Measurements from ENCODE around the gene C12orf57.

C12orf57 gene

DNA sequence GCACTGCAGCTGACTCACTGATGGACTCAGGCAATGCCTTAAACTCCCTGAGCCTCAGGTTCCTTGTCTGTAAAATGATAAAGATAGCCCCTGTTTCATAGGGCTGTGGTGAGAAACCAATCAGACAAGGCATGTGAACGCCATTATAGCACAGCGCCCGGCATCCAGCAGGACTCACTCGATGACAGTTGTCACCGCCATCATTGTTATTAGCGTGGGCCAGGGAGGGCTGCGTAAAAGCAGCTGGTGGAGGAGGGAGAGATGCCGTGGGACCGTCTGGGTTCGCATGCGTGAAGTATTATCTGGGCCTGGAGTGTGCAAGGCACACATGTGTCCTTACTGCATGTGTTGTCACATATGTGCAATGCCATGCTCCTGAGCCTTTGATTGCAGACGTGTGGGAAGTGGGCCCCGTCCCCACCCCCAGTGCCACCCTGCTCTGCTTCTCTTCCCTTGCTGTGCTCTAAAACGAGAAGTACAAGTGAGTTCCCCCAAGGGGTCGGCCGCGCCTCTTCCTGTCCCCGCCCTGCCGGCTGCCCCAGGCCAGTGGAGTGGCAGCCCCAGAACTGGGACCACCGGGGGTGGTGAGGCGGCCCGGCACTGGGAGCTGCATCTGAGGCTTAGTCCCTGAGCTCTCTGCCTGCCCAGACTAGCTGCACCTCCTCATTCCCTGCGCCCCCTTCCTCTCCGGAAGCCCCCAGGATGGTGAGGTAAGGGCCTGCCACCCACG, 7.2 kb downstream of the C12orf57 start, which contains the start of gene PTPN6:
Gene PTPN6, plus strand, starts transcription at position 546 of the 730 bp plus-strand sequence. Its CDS starts 157 bp downstream, at position 703.
- no peak for DNase-seq (ENCODE audit: low read depth, low spot score)
- no peak within 1 kb of the TSS for H3K27ac ChIP-seq

DNA sequence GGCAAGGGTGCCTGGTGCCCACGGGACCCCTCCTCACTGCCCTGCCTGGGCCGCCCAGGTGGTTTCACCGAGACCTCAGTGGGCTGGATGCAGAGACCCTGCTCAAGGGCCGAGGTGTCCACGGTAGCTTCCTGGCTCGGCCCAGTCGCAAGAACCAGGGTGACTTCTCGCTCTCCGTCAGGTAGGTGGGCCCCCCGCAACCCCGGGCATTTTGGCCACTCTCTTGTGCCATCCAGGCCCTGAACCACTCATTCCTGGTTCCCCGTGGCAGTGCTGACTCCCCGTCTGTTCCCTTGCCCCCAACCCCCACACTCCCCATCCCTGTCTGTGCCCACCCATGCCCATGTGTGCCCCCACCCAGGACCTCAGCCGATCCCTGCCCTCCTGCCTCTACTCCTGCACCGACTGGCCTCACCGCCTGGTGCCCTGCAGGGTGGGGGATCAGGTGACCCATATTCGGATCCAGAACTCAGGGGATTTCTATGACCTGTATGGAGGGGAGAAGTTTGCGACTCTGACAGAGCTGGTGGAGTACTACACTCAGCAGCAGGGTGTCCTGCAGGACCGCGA, 7.8 kb downstream of the C12orf57 start:
- no peak overlapping the region for H3K27ac ChIP-seq
- no peak for DNase-seq (ENCODE audit: low read depth, low spot score)

DNA sequence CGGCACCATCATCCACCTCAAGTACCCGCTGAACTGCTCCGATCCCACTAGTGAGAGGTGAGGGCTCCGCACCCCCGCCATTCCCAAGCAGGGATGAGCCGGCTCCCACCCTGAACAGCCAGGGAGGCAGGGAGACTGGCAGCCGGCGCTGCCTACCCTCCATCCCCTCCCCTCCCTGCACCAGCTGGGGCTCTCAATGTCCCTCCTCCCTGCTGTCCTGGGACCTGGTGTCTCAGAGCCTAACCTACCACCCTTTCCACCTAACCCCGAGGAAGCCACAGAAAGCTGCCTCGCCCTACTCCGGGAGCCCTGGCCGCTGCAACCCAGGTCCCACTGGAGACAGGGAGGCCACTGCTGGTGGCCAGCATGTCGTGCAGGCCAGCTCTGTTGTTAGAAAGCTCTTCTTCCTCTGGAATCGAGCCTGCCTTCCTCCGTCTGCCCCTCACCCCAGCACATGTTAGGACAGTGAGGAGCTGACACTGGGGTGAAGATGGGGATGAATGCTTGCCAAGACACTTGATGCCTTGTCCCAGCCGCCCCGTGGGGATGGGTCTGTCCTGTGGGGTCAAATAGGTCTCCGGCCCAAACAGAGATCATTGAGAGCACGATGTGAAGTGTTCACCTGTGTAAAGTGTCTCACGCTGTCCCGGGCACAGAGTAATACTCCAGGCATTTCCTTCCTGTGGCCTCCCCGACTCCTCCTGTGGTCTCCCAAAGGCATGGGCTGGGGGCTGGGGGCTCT, 8.5 kb downstream of the C12orf57 start:
- H3K27ac ChIP-seq = no peak overlapping the region
- no peak for DNase-seq (ENCODE audit: low read depth, low spot score)

DNA sequence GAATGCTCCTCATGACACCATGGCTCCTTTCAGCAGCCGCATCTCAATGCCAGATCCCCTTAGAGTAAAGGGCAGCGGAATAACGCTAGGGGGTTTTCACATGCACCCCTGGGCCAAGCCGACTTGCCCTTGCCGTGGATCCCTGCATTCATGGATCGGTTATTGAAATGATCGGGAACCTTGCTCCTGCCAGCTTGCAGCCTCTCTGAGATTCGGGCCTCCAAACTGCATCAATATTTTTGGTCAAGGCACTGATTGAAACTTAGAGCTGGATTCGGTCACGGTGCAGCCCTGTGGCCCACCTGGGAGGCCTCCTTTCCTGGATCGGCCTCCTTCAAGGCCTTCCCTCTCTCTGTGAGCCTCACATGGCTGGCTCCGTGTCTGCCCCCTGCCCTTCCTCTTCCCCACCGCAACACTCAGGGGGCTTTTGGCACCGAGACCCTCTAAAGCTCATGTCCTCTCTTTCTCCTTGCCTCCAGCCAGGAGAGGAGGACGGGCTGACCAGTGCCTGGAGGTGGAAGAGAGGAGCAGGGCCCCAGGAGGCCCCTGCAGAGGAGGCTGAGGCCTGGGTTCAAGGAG, 9.1 kb downstream of the C12orf57 start:
- DNase-seq (ENCODE audit: low read depth, low spot score) = no peak
- no peak overlapping the region for H3K27ac ChIP-seq

DNA sequence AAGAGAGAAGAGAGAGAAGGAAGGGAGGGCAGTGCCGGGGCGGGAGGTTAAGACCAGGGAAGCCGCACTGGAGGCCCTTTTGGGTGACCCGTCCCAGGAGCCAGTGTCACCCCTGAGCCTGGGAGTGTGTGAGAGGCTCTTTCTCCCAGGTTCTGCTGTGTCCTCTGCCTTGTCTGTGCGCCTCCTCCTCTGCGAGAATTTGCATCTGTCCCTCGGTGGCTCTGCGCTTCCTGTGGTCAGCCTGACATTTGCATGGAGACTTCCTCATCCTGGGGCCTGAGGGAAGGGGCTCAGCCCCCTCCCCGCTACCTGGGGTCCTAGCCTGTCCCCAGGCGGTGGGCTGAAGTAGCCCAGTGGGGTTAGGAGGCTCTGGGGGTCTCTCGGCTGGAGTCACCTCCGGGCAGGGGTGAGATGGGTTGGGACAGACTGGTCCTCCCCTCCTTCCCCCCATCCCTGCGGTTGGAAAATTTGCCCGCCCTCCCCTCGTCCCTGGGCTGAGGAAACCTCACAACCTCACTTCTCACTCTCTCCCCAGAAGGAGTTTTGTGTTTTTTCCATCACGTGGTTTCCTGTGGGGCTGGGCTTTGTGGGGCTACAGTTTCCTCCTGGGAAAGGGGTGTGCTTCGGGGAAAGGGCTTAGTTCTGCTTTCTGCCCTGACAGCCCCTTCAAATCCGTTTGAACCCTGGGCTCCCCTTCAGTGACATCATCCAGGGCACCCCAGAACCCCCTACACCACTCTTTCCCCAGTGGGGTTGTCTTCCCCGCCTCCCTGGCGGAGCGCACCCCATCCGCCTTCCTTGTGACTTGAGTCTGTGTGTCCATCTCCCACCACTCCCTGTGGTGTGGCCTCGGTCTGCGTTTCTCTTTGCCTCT, 9.9 kb downstream of the C12orf57 start:
- DNase-seq (ENCODE audit: low read depth, low spot score) = no peak
- H3K27ac ChIP-seq = no peak overlapping the region

DNA sequence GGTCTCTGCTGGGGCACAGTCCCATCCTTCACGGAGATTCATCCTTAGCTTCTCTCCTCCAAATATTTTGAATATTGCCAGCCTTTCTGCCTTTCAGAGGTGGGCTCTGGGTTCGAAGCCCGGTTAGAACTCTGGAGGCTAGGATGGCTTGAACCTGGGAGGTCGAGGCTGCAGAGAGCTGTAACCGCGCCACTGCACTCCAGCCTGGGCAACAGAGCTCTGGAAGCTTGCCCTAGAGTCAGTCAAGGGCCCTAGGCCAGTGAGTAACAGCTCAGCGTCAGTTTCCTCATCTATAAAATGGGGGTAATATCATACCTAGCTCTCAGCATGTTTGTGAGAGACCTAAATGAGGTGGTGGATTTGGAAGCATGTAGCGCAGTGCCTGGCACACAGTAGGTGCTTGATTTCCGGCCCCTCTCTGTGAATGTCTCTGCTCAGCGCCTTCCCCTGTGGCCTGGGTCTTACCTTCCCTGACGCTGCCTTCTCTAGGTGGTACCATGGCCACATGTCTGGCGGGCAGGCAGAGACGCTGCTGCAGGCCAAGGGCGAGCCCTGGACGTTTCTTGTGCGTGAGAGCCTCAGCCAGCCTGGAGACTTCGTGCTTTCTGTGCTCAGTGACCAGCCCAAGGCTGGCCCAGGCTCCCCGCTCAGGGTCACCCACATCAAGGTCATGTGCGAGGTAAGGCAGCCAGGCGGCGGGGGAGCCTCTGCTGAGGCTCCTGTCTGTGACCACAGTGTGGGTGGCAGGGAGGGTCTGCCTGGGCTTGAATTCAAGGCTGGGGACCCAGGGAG, 10.7 kb downstream of the C12orf57 start:
- no peak overlapping the region for H3K27ac ChIP-seq
- DNase-seq (ENCODE audit: low read depth, low spot score) = no peak

DNA sequence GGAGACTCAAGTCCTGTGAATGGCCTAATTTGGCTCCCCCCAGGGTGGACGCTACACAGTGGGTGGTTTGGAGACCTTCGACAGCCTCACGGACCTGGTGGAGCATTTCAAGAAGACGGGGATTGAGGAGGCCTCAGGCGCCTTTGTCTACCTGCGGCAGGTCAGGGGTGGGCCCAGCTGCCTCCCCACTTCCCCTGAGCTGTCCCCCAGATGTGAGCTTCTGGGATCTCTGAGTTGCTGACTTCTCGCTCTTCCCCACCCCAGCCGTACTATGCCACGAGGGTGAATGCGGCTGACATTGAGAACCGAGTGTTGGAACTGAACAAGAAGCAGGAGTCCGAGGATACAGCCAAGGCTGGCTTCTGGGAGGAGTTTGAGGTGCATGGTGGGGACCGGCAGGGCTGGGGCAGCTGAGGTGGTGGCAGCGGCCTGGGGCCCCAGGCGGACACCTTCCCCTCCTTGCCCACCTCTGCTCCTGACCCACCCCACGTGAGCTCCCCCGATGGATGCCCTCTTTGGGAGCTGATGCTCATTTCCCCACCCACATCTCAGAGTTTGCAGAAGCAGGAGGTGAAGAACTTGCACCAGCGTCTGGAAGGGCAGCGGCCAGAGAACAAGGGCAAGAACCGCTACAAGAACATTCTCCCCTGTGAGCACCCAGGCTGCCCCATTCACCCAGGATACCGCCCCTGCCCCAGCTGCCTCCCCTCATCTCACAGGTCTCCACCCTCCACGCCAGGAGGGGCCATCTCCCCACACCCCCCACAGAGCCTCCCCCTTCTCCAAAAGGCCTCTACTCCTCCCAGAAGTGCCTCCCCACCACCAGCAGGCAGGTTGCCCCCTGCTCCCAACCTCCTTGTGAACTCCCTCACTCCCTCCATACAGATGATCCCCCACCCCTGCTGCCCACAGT, 11.5 kb downstream of the C12orf57 start:
- DNase-seq (ENCODE audit: low read depth, low spot score) = no peak
- no peak overlapping the region for H3K27ac ChIP-seq

DNA sequence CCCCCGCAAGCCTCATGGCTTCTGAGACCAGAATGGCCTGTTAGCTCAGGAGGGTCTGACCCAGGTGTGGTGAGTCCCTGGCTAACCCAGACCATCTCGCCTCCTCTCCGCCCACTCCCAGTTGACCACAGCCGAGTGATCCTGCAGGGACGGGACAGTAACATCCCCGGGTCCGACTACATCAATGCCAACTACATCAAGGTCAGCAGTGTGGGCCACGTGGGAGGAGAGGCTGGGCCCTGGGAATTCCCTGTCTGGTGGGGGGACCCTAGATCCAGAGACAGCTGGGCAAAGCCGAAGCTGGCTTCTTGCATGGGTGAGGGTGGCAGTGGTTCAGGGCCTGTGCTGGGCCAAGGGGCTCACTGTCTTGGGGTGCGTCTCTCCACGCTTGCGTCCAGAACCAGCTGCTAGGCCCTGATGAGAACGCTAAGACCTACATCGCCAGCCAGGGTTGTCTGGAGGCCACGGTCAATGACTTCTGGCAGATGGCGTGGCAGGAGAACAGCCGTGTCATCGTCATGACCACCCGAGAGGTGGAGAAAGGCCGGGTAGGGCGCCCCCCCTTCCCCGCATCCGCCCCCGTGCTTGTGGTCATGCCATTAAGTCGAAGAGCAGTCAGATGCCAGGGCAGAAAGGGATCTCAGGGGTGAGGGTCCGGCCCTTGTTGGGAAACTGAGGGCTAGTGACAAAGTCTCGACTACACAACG, 12.4 kb downstream of the C12orf57 start:
- no peak for DNase-seq (ENCODE audit: low read depth, low spot score)
- H3K27ac ChIP-seq = no peak overlapping the region

DNA sequence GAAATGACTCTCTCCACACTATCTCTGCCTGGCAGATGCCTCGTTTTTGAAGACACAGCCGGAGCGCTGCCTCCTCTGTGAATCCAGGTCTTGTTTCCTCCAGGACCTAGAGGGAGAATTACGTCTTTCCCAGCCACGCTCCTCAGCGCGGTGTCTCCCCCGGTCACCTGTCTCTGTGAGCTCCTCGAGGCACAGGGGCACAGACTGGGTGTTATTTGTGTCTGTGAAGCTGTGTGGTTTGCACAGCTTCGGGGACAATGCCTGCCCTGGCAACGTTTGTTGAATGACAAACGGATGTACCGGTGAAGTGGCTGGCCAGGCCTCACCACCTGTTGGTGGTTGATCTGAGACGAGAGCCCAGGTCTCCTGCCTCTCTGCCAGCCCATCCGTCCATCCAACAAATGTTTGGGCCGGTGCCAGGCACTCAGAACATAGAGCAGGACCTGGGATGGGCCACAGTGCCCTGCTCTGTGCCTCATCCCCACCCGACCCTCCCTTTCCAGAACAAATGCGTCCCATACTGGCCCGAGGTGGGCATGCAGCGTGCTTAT, 13.4 kb downstream of the C12orf57 start:
- no peak overlapping the region for H3K27ac ChIP-seq

DNA sequence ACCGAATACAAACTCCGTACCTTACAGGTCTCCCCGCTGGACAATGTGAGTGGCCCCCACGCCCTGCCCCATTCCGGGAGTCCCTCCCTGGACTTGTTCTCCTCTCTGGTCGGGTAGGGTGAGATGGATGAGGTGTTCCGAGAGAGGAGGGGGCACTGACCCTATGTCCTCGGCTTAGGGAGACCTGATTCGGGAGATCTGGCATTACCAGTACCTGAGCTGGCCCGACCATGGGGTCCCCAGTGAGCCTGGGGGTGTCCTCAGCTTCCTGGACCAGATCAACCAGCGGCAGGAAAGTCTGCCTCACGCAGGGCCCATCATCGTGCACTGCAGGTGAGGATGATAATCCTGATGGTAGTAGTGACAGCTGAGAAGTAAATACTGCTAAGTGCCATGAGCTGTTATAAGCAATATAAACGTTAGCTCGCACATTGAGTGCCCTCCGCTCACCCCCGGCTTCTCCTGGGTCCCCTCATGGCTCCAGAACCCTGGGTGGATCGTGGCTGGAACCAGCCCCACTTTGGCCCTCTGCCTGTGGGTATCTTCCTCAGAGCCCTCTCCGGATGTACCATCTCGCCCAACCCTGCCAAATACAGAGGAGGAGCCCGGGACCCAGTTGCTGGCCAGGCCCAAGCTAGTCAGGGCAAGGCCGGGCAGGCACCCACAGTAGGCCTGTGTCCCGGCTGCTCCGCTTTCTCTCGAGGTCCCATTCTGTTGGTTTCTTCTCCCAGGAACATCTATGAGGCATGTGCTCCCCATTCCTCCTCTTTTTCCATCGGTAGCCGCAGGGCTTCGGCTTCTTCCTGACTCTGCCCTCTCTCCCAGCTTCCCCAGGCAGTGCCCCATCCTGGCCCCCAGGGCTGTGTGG, 14.2 kb downstream of the C12orf57 start:
- no peak overlapping the region for H3K27ac ChIP-seq

More for the DNA sequence above, 13.4 kb downstream of the C12orf57 start:
- DNase-seq (ENCODE audit: low read depth, low spot score) = no peak

DNA sequence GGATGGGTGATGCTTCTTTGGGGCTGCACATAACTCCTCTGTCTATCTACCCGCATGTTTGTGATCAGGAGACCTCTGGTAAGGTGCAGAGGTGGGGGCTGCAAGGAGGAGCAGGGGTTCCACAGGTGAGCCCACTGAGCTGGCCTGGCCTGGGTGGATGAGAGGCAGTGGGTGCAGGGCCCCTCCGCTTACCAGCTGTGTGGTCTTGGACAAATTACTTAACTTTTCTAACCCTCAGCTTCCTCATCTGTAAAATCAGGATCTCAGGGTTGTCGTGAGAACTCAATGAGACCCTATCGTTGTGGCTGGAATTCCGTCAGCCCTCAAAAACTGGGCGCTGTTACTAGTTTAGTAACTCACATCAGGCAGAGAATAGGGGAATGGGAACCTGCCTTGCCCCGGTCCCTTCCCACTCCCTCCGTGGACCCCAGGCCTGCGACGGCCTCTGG, 14.8 kb downstream of the C12orf57 start:
- no peak for DNase-seq (ENCODE audit: low read depth, low spot score)
- no peak overlapping the region for H3K27ac ChIP-seq

More for the DNA sequence above, 14.2 kb downstream of the C12orf57 start:
- DNase-seq (ENCODE audit: low read depth, low spot score) = no peak

DNA sequence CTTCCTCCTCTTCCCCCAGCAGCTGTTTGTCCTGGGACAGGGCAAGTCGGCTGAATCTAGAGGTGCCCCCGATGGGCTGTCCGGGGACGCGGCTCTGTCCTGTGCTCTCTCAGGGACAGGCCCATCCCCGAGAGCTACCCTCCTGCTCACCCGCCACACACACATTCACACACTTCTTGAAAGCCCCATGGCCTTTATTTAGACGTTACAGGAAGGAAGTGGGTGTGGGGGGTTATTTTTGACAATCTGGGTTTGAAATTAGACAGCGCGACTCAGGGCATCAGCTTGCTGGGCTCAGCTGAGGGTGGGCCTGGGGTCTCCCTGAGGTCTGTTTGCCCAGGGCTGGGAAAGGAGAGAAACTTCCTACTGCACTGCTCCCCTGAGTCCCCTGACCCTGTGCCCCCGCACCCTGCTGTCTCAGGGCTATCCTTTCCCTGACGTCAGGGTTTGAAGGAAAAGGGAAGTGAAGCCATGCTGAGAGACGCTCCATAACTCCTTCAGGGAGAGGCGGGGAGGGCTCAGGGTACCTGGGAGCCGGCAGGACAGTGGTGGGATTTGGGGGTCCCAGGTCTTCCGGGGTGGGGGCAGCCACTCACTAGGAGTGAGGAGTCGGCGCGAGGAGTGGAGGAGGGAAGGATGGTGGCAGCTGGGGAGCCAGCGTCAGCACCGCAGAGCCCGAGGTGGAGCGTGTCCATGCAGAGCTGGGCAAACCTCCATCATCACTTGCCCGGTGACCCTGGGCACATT, 15.4 kb downstream of the C12orf57 start:
- no peak overlapping the region for H3K27ac ChIP-seq
- DNase-seq (ENCODE audit: low read depth, low spot score) = no peak

DNA sequence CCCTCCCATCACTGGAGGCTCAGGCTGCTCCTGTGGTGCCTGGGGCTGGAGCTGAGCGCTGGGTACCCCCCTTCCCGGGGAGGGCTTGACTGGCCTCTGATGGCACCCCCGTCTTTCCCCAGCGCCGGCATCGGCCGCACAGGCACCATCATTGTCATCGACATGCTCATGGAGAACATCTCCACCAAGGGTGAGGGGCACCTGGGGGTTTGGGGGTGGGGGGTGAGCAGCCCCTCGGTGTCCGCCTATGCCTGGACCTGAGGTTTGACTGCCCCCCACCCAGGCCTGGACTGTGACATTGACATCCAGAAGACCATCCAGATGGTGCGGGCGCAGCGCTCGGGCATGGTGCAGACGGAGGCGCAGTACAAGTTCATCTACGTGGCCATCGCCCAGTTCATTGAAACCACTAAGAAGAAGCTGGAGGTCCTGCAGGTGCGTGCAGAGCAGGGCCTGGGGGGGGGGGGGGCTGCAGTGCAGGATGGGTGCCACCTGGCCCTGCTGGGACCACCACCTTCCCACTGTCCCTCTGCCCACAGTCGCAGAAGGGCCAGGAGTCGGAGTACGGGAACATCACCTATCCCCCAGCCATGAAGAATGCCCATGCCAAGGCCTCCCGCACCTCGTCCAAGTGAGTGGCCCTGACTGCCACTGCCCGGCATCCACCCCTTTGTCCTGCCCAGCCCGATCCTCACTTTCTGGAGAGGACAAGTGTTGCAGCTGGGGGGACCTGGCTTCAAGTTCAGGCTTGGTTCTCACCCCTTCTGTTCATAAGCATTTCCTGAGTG, 16.2 kb downstream of the C12orf57 start:
- H3K27ac ChIP-seq = no peak overlapping the region
- DNase-seq (ENCODE audit: low read depth, low spot score) = no peak

DNA sequence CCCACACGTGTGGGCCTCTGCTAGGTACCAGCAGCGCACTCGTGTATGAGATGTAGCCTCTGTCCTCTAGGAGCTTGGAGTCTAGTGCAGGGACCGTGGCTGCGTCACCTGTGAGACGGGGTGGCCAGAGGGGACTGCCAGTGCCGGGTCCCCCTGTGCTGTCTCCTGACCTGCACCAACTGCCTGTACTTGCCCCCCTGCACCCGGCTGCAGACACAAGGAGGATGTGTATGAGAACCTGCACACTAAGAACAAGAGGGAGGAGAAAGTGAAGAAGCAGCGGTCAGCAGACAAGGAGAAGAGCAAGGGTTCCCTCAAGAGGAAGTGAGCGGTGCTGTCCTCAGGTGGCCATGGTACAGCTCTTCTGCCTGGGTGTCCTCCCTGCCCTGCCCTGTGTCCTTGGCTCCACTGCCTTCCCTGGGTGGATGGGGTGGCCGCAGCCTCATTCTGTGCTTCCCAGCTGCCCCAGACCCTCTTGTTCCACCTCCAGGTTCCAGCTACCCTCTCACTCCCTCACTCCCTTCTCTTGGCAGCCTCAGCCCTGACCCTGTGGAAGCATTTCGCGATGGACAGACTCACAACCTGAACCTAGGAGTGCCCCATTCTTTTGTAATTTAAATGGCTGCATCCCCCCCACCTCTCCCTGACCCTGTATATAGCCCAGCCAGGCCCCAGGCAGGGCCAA, 16.9 kb downstream of the C12orf57 start:
- H3K27ac ChIP-seq = peak overlapping the region; percentile 95
- DNase-seq (ENCODE audit: low read depth, low spot score) = no peak
